NCI-H1694 (cell line): Measurements from ENCODE around the gene PIN4.
A peak's percentile ranks its signal among the peaks of the same experiment; 100 is the strongest.
"Not testable (repeated sequence)": the region's sequence is repeated elsewhere in the genome, so short reads cannot be mapped to it uniquely, and the experiment has no call there.

Source experiments
- DNase-seq: peaks from one replicate; lab custom pipeline; 2025; lab: John Stamatoyannopoulos, UW

Gene PIN4

GRCh38 chrX:72202792-72203401, 21.3 kb downstream of the PIN4 start:
- no peak for DNase-seq

GRCh38 chrX:72203421-72203820, 21.9 kb downstream of the PIN4 start:
- DNase-seq, result no peak

- DNase-seq, result no peak
Observed at GRCh38 chrX:72205706-72206105, 24.1 kb downstream of the PIN4 start.

GRCh38 chrX:72207366-72207765, 25.8 kb downstream of the PIN4 start:
- no peak for DNase-seq

- no peak for DNase-seq
Observed at GRCh38 chrX:72208126-72208800, 26.7 kb downstream of the PIN4 start.

- no peak for DNase-seq
Observed at GRCh38 chrX:72216973-72217372, 35.4 kb downstream of the PIN4 start.

- not testable (repeated sequence) for DNase-seq
Observed at GRCh38 chrX:72220375-72220774, 38.8 kb downstream of the PIN4 start.

- DNase-seq, result no peak
Observed at GRCh38 chrX:72230290-72230689, 48.7 kb downstream of the PIN4 start.

- no peak for DNase-seq
Observed at GRCh38 chrX:72236841-72237240, 55.3 kb downstream of the PIN4 start.

GRCh38 chrX:72238183-72238582, 56.6 kb downstream of the PIN4 start:
- no peak for DNase-seq

- no peak for DNase-seq
Observed at GRCh38 chrX:72238721-72239475, 57.3 kb downstream of the PIN4 start, which contains the start of gene ERCC6L. Gene ERCC6L (minus strand): TSS chrX:72239027. CDS start chrX:72238911, 116 bp downstream.

GRCh38 chrX:72240976-72241375, 59.4 kb downstream of the PIN4 start:
- no peak for DNase-seq

GRCh38 chrX:72243472-72243871, 61.9 kb downstream of the PIN4 start:
- no peak for DNase-seq

- DNase-seq, result peak; percentile 66
Observed at GRCh38 chrX:72245461-72246089, 64.0 kb downstream of the PIN4 start.

- peak; percentile 19 for DNase-seq
Observed at GRCh38 chrX:72247206-72247942, 65.8 kb downstream of the PIN4 start.
